SK-N-SH (cell line): ENCODE results near the gene DCAF8. TPM values are rescaled to one million over a fixed set of nuclear protein-coding genes. Genes with fewer than 3 reads are reported as not detected.

Experiments used
- CTCF ChIA-PET: fragments of 300-600, 350-600 bp; formaldehyde crosslinking; extraction: SDS; loops from one replicate; lab custom pipeline; 2021; lab: Yijun Ruan, JAX
- POLR2A ChIA-PET: fragments of 350-600 bp; sonication (Branson Sonifier 250); formaldehyde crosslinking; extraction: SDS; loops from one replicate; lab custom pipeline; 2020; ENCODE audit warnings: antibody characterized with exemption, inconsistent platforms; lab: Yijun Ruan, JAX
- DNase-seq: peaks from one replicate; pipeline ENCODE4 v3.0.0; 2012
- H2AFZ ChIP-seq: fragments of 200-600 bp; sonication (generic); 2 replicates; pipeline ENCODE4 v1.8.1; 2016; ENCODE audit warnings: antibody characterized with exemption, mild to moderate bottlenecking, low read depth
- H3F3A ChIP-seq: fragments of 200-600 bp; sonication (generic); replicated peaks from 2 replicates; pipeline ENCODE3; 2016; ENCODE audit warnings: antibody characterized with exemption, mild to moderate bottlenecking; ENCODE audit not compliant: insufficient read depth
- H3K27ac ChIP-seq, 2 experiments: fragments of 200-500 bp in 1 of 2; fragments of 200-600 bp in 1 of 2; sonication (Bioruptor generic) in 1 of 2; sonication (generic), shearing (Covaris generic) in 1 of 2; 2 replicates each; pipeline versions ENCODE4 v1.5.1 to v1.6.1; 2014 to 2016; ENCODE audit warnings: low read depth in 2 of 2, inconsistent platforms in 1 of 2, low read length in 1 of 2, mild to moderate bottlenecking in 1 of 2, mixed read lengths in 1 of 2
- H3K27me3 ChIP-seq: fragments of 200-600 bp; sonication (generic), shearing (Covaris generic); 2 replicates; pipeline ENCODE4 v1.6.1; 2016; ENCODE audit warnings: mixed run types; ENCODE audit not compliant: insufficient read depth
- H3K36me3 ChIP-seq, 2 experiments: fragments of 200-500 bp in 1 of 2; fragments of 200-600 bp in 1 of 2; sonication (Bioruptor generic) in 1 of 2; sonication (generic) in 1 of 2; replicated peaks in 1 of 2; 2 replicates each; pipeline versions ENCODE3 to v1.5.1; 2014 to 2016; ENCODE audit warnings: low read length in 1 of 2, mild to moderate bottlenecking in 1 of 2; ENCODE audit not compliant: insufficient read depth in 2 of 2, control insufficient read depth in 1 of 2
- H3K4me1 ChIP-seq, 2 experiments: fragments of 200-500 bp in 1 of 2; fragments of 200-600 bp in 1 of 2; sonication (Bioruptor generic) in 1 of 2; sonication (generic), shearing (Covaris generic) in 1 of 2; 2 replicates each; pipeline versions ENCODE4 v1.5.1 to v1.6.1; 2014 to 2016; ENCODE audit warnings: low read depth in 1 of 2, low read length in 1 of 2, mixed run types in 1 of 2; ENCODE audit not compliant: insufficient read depth in 2 of 2, control insufficient read depth in 1 of 2
- H3K4me2 ChIP-seq: fragments of 200-600 bp; sonication (generic), shearing (Covaris generic); 2 replicates; pipeline ENCODE4 v1.6.1; 2017; ENCODE audit warnings: mixed run types
- H3K4me3 ChIP-seq, 2 experiments: fragments of 200-500 bp in 1 of 2; fragments of 200-600 bp in 1 of 2; sonication (Bioruptor generic) in 1 of 2; sonication (generic), shearing (Covaris generic) in 1 of 2; 2 replicates each; pipeline versions ENCODE4 v1.5.1 to v1.8.1; 2014 to 2016; ENCODE audit warnings: low read depth in 2 of 2, inconsistent platforms in 1 of 2, low read length in 1 of 2, mild to moderate bottlenecking in 1 of 2, mixed read lengths in 1 of 2, moderate library complexity in 1 of 2
- H3K79me2 ChIP-seq: fragments of 200-600 bp; sonication (generic); 2 replicates; pipeline ENCODE4 v1.8.1; 2017; ENCODE audit warnings: mild to moderate bottlenecking; ENCODE audit not compliant: insufficient read depth
- H3K9ac ChIP-seq: fragments of 200-600 bp; sonication (generic); 2 replicates; pipeline ENCODE4 v1.6.1; 2017; ENCODE audit warnings: mixed run types
- H3K9me2 ChIP-seq: fragments of 200-600 bp; sonication (generic); 2 replicates; pipeline ENCODE4 v1.6.1; 2017; ENCODE audit warnings: mixed run types
- H3K9me3 ChIP-seq: fragments of 200-600 bp; sonication (generic); 2 replicates; pipeline ENCODE4 v1.6.1; 2017; ENCODE audit warnings: mixed run types, mild to moderate bottlenecking, moderate library complexity
- H4K20me1 ChIP-seq: fragments of 200-600 bp; sonication (generic); 2 replicates; pipeline ENCODE4 v1.6.1; 2017; ENCODE audit warnings: mild to moderate bottlenecking, mixed run types; ENCODE audit not compliant: insufficient read depth
- CHD2 ChIP-seq: fragments of 150-350 bp; IDR thresholded peaks from 2 replicates; pipeline ENCODE4 v1.6.1; 2018; ENCODE audit warnings: low read length; ENCODE audit not compliant: partially characterized antibody
- EZH2phosphoT487 ChIP-seq: fragments of 200-600 bp; sonication (generic); IDR thresholded peaks from 2 replicates; pipeline ENCODE4 v1.6.1; 2017; ENCODE audit warnings: low read depth, mixed run types, mild to moderate bottlenecking, antibody characterized with exemption, moderate library complexity, borderline replicate concordance
- FOXJ3 ChIP-seq: sonication (generic); formaldehyde crosslinking; IDR thresholded peaks from 2 replicates; pipeline ENCODE4 v1.5.1; 2020; ENCODE audit warnings: mild to moderate bottlenecking, missing genetic modification reagents
- GATA2 ChIP-seq: sonication (generic); formaldehyde crosslinking; IDR thresholded peaks from 2 replicates; pipeline ENCODE4 v1.5.0; 2020; ENCODE audit warnings: mild to moderate bottlenecking, missing genetic modification reagents
- MEF2A ChIP-seq: IDR thresholded peaks from 2 replicates; pipeline ENCODE4 v1.4.0; 2012; ENCODE audit warnings: low read depth, borderline replicate concordance
- MXI1 ChIP-seq: IDR thresholded peaks from 2 replicates; pipeline ENCODE4 v1.6.1; 2012; ENCODE audit warnings: mild to moderate bottlenecking, low read depth, low read length, improper control_type of control experiment
- NRF1 ChIP-seq: IDR thresholded peaks from 2 replicates; pipeline ENCODE4 v1.6.1; 2012; ENCODE audit warnings: low read depth, mild to moderate bottlenecking, low read length
- POLR2AphosphoS5 ChIP-seq: IDR thresholded peaks from 2 replicates; pipeline ENCODE4 v1.6.1; 2012; ENCODE audit warnings: low read depth, low read length
- RCOR1 ChIP-seq: fragments of 150-350 bp; IDR thresholded peaks from 2 replicates; pipeline ENCODE4 v1.6.1; 2017; ENCODE audit warnings: antibody characterized with exemption, low read length
- RFX5 ChIP-seq: IDR thresholded peaks from 2 replicates; pipeline ENCODE4 v1.6.1; 2012; ENCODE audit warnings: mild to moderate bottlenecking, improper control_type of control experiment, low read length
- SIN3A ChIP-seq: IDR thresholded peaks from 2 replicates; pipeline ENCODE4 v1.6.1; 2012; ENCODE audit warnings: low read depth, mild to moderate bottlenecking, low read length, moderate library complexity, borderline replicate concordance
- TAF1 ChIP-seq: IDR thresholded peaks from 2 replicates; pipeline ENCODE4 v1.6.1; 2012; ENCODE audit warnings: low read depth, mild to moderate bottlenecking, low read length, moderate library complexity, borderline replicate concordance
- USF1 ChIP-seq: IDR thresholded peaks from 2 replicates; pipeline ENCODE4 v1.4.0; 2012; ENCODE audit warnings: low read depth, borderline replicate concordance
- WGBS: methylation state at CpG from one replicate; pipeline ENCODE4 v1.1.6; 2017; ENCODE audit warnings: low lambda C conversion rate; 5-methylcytosine and 5-hydroxymethylcytosine counted together
- polyA plus RNA-seq, 3 experiments: library from polyadenylated mRNA; depleted of rRNA; stranded (reverse); fragments of >200 nt; gene quantifications; 2 replicates each; pipeline ENCODE4 v1.2.3, GENCODE V29; 2012
- TF ChIP-seq, protein P1 (sequence below): fragments of 150-350 bp; IDR thresholded peaks from 2 replicates; pipeline ENCODE4 v1.6.1; 2016; ENCODE audit warnings: mild to moderate bottlenecking, low read depth, low read length
- TF ChIP-seq, protein P2 (sequence below): IDR thresholded peaks from 2 replicates; pipeline ENCODE4 v1.4.0; 2012; ENCODE audit warnings: low read depth, borderline replicate concordance
- TF ChIP-seq, protein P3 (sequence below): fragments of 200-600 bp; sonication (generic); IDR thresholded peaks from 2 replicates; pipeline ENCODE4 v1.6.1; 2017; ENCODE audit warnings: antibody characterized with exemption, mild to moderate bottlenecking, moderate library complexity

DCAF8 gene
- polyA plus RNA-seq, 1 of the 3 experiments (the other 2 are of a cell fraction), result 108 TPM

- Histone ChIP-seq H3K4me2 (no peak overlapping the region), H2AFZ (no peak overlapping the region), H3K27ac (no peak overlapping the region), H3K9me3 (no peaks in the 10 kb centered on the region), H3K4me1 (no peaks in the 10 kb centered on the region), H3K9ac (no peak overlapping the region), H3K36me3 (no peaks in the 10 kb centered on the region), H3K79me2 (no peaks in the 10 kb centered on the region), H3K9me2 (no peaks in the 10 kb centered on the region), H3K27me3 (peaks cover 10% of the 10 kb centered on the region; the same call in 1 of the 2 replicates), H4K20me1 (no peaks in the 10 kb centered on the region), H3F3A (no peaks in the 10 kb centered on the region), H3K4me3 (no peak overlapping the region)
- POLR2A ChIA-PET, result no interaction called here
- CTCF ChIA-PET, result interaction anchor here (0.7 to 1.5 kb wide), 4 partner anchors 44 to 84 kb away, joined by 3 to 4 read pairs (median 4); no protein-coding TSS in a partner anchor
- no peak for DNase-seq
- WGBS, result 79% methylated on average over 15 of the region's 15 CpGs
- TF ChIP-seq MEF2A (no peak), RCOR1 (no peak), TAF1 (no peak), CHD2 (no peak), SIN3A (no peak), FOXJ3 (no peak), MXI1 (no peak), RFX5 (no peak), USF1 (no peak), GATA2 (CRISPR knock-in tag) (no peak), EZH2phosphoT487 (no peak), POLR2AphosphoS5 (no peak), NRF1 (no peak)
- TF ChIP-seq, protein P1, sequence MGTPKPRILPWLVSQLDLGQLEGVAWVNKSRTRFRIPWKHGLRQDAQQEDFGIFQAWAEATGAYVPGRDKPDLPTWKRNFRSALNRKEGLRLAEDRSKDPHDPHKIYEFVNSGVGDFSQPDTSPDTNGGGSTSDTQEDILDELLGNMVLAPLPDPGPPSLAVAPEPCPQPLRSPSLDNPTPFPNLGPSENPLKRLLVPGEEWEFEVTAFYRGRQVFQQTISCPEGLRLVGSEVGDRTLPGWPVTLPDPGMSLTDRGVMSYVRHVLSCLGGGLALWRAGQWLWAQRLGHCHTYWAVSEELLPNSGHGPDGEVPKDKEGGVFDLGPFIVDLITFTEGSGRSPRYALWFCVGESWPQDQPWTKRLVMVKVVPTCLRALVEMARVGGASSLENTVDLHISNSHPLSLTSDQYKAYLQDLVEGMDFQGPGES, result no peak
- TF ChIP-seq, protein P2, sequence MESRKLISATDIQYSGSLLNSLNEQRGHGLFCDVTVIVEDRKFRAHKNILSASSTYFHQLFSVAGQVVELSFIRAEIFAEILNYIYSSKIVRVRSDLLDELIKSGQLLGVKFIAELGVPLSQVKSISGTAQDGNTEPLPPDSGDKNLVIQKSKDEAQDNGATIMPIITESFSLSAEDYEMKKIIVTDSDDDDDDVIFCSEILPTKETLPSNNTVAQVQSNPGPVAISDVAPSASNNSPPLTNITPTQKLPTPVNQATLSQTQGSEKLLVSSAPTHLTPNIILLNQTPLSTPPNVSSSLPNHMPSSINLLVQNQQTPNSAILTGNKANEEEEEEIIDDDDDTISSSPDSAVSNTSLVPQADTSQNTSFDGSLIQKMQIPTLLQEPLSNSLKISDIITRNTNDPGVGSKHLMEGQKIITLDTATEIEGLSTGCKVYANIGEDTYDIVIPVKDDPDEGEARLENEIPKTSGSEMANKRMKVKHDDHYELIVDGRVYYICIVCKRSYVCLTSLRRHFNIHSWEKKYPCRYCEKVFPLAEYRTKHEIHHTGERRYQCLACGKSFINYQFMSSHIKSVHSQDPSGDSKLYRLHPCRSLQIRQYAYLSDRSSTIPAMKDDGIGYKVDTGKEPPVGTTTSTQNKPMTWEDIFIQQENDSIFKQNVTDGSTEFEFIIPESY, result no peak
- TF ChIP-seq, protein P3, sequence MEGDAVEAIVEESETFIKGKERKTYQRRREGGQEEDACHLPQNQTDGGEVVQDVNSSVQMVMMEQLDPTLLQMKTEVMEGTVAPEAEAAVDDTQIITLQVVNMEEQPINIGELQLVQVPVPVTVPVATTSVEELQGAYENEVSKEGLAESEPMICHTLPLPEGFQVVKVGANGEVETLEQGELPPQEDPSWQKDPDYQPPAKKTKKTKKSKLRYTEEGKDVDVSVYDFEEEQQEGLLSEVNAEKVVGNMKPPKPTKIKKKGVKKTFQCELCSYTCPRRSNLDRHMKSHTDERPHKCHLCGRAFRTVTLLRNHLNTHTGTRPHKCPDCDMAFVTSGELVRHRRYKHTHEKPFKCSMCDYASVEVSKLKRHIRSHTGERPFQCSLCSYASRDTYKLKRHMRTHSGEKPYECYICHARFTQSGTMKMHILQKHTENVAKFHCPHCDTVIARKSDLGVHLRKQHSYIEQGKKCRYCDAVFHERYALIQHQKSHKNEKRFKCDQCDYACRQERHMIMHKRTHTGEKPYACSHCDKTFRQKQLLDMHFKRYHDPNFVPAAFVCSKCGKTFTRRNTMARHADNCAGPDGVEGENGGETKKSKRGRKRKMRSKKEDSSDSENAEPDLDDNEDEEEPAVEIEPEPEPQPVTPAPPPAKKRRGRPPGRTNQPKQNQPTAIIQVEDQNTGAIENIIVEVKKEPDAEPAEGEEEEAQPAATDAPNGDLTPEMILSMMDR, result no peak
Observed at GRCh38 chr1:160169553-160170399, 92.6 kb downstream of the DCAF8 start.
